ENCODE results near the gene AGTRAP.

GRCh38 chr1:11766429-11766776, 30.5 kb downstream of the AGTRAP start:
- TF ChIP-seq CTCF (IDR thresholded peaks at IDR 0.05; ENCODE audit: control extremely low read depth in 1 of 3, insufficient read depth in 1 of 3, low read depth in 1 of 3, low read length in 3 of 3) (no peak), JUN (IDR thresholded peaks at IDR 0.05; ENCODE audit: low read depth, low read length) (no peak), TAF7 (optimal IDR thresholded peaks at IDR 0.05; ENCODE audit: borderline replicate concordance, low read depth, low read length) (no peak)

Measured in H1 (cell line).